ENCODE measurements around the gene DCAF5.

Gene DCAF5

GRCh38 chr14:69139743-69140142 lies 13.2 kb downstream of the DCAF5 start:
- Histone ChIP-seq H3K4me1 (ENCODE audit: insufficient read depth, poor library complexity, severe bottlenecking) (peaks cover 10% of the 10 kb centered on the region), H3K36me3 (ENCODE audit: low read depth) (peaks cover 17% of the 10 kb centered on the region; the same call in 1 of the 2 replicates), H3K4me3 (ENCODE audit: severe bottlenecking) (no peak overlapping the region), H3K9me3 (ENCODE audit: severe bottlenecking) (no peaks in the 10 kb centered on the region), H3K27ac (ENCODE audit: poor library complexity, severe bottlenecking) (no peak overlapping the region), H3K27me3 (ENCODE audit: insufficient read depth, poor library complexity, severe bottlenecking) (no peaks in the 10 kb centered on the region)
- ATAC-seq (ENCODE audit: low read depth) (no peak), DNase-seq (ENCODE audit: low spot score) (no peak)
- no peak for TF ChIP-seq CTCF (IDR thresholded peaks at IDR 0.05; ENCODE audit: poor library complexity, severe bottlenecking)

DNA sequence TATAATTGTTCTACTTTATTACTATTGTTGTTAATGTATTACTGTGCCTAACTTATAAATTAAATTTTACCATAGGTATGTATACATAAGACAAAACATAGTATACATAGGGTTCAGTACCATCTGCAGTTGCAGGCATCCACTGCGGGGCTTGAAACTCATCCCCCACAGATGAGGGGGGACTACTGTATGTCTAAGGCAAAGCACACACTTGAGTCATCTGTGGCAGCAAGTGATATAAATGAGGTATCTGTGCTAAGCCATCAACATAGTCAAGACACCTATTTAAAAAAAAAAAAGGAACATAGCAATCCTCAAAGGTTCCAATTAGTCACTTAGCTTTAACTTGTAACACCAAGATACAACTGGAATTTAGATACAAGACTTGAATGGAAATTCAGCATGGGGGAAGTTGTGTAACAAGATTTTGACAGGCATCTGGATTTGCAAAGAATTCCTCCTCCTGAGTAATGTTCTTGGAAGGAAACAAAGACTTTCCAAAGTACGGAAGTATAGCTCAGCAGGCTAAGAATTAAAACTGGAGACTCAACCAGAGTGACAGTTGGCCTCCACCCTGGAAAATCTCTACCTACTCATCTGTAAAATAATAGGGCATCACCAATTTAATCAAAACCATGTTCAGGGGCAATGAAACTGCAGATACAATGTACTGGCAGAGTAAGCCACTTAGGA lies 14.9 kb downstream of the DCAF5 start:
- peak overlapping the region; percentile 40 for H3K27ac ChIP-seq (ENCODE audit: poor library complexity, severe bottlenecking)
- peaks cover 25% of the 10 kb centered on the region for H3K4me1 ChIP-seq (ENCODE audit: insufficient read depth, poor library complexity, severe bottlenecking)
- TF ChIP-seq CTCF (IDR thresholded peaks at IDR 0.05; ENCODE audit: poor library complexity, severe bottlenecking), result no peak
- DNase-seq (ENCODE audit: low spot score) (no peak), ATAC-seq (ENCODE audit: low read depth) (peak; percentile 74)
- H3K4me3 ChIP-seq (ENCODE audit: severe bottlenecking), result no peak overlapping the region
- peaks cover 15% of the 10 kb centered on the region; the same call in 1 of the 2 replicates for H3K36me3 ChIP-seq (ENCODE audit: low read depth)
- no peaks in the 10 kb centered on the region for H3K9me3 ChIP-seq (ENCODE audit: severe bottlenecking)
- no peaks in the 10 kb centered on the region for H3K27me3 ChIP-seq (ENCODE audit: insufficient read depth, poor library complexity, severe bottlenecking)

DNA sequence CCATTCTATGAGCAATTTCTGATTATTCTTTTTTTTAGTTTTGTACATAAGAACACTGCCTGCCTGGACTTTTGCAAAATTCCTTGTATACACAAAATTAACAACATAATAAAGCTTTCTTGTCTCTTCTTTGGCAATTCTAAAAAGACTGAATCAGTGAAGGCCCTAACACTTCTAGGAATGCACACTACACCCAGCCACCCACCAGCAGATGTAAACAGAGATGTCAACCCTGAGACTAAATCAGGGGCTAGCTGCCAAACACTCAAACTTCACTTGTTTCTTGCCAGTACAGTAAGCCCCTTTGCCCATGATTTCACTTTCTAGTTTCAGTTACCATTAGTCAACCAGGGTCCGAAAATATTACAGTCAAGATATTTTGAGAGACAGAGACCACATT lies 15.5 kb downstream of the DCAF5 start:
- no peaks in the 10 kb centered on the region for H3K9me3 ChIP-seq (ENCODE audit: severe bottlenecking)
- DNase-seq (ENCODE audit: low spot score) (no peak), ATAC-seq (ENCODE audit: low read depth) (no peak)
- H3K27me3 ChIP-seq (ENCODE audit: insufficient read depth, poor library complexity, severe bottlenecking), result no peaks in the 10 kb centered on the region
- peaks cover 13% of the 10 kb centered on the region; the same call in 1 of the 2 replicates for H3K36me3 ChIP-seq (ENCODE audit: low read depth)
- H3K4me1 ChIP-seq (ENCODE audit: insufficient read depth, poor library complexity, severe bottlenecking), result peaks cover 30% of the 10 kb centered on the region
- peak overlapping the region; percentile 40 for H3K27ac ChIP-seq (ENCODE audit: poor library complexity, severe bottlenecking)
- no peak for TF ChIP-seq CTCF (IDR thresholded peaks at IDR 0.05; ENCODE audit: poor library complexity, severe bottlenecking)
- H3K4me3 ChIP-seq (ENCODE audit: severe bottlenecking), result no peak overlapping the region

- Histone ChIP-seq H3K4me1 (ENCODE audit: insufficient read depth, poor library complexity, severe bottlenecking) (peaks cover 35% of the 10 kb centered on the region), H3K36me3 (ENCODE audit: low read depth) (peaks cover 14% of the 10 kb centered on the region; the same call in 1 of the 2 replicates), H3K27ac (ENCODE audit: poor library complexity, severe bottlenecking) (no peak overlapping the region), H3K27me3 (ENCODE audit: insufficient read depth, poor library complexity, severe bottlenecking) (no peaks in the 10 kb centered on the region), H3K9me3 (ENCODE audit: severe bottlenecking) (no peaks in the 10 kb centered on the region), H3K4me3 (ENCODE audit: severe bottlenecking) (no peak overlapping the region)
- TF ChIP-seq CTCF (IDR thresholded peaks at IDR 0.05; ENCODE audit: poor library complexity, severe bottlenecking), result no peak
- no peak for ATAC-seq (ENCODE audit: low read depth)
- no peak for DNase-seq (ENCODE audit: low spot score)
Observed at GRCh38 chr14:69135133-69135532, 17.8 kb downstream of the DCAF5 start.
